Gastroesophageal sphincter (tissue), 4 donors: ENCODE measurements around the gene KLF15. TPM values are rescaled to one million over a fixed set of nuclear protein-coding genes. Genes with fewer than 3 reads are reported as not detected.

ENCODE experiments used
- ATAC-seq: fragments of 150-250 bp; one replicate; pipeline ENCODE4 v1.9.1; 2016; ENCODE audit warnings: mild to moderate bottlenecking, moderate library complexity
- H3K27ac ChIP-seq, 4 donors: fragments of 200-600 bp; sonication (generic) in 3 of 4; 1 replicate in 3 of 4; 2 replicates in 1 of 4; pipeline ENCODE4 v1.5.1; 2016 to 2019
- H3K27me3 ChIP-seq: fragments of 200-600 bp; sonication (generic); one replicate; pipeline ENCODE4 v1.5.1; 2019
- H3K36me3 ChIP-seq, 2 donors: fragments of 200-600 bp; sonication (generic); one replicate each; pipeline ENCODE4 v1.5.1; 2019; ENCODE audit warnings: control low read depth in 1 of 2
- H3K4me1 ChIP-seq, 3 donors: fragments of 200-600 bp; sonication (generic); 1 replicate in 2 of 3; 2 replicates in 1 of 3; pipeline ENCODE4 v1.5.1; 2016 to 2019; ENCODE audit warnings: control low read depth in 2 of 3
- H3K4me3 ChIP-seq, 2 donors: fragments of 200-600 bp; sonication (generic); one replicate each; pipeline ENCODE4 v1.5.1; 2019; ENCODE audit warnings: mild to moderate bottlenecking in 1 of 2, moderate library complexity in 1 of 2
- H3K9me3 ChIP-seq, 3 donors: fragments of 200-600 bp; sonication (generic); one replicate each; pipeline ENCODE4 v1.5.1; 2017 to 2019; ENCODE audit warnings: control low read depth in 2 of 3
- CTCF ChIP-seq, 4 experiments: fragments of 200-600 bp in 2 of 4; fragments of 450-650 bp in 2 of 4; sonication (generic) in 1 of 4; IDR thresholded peaks; one replicate each; pipeline ENCODE4 v1.5.1; 2017 to 2019; ENCODE audit warnings: antibody characterized with exemption in 4 of 4, mild to moderate bottlenecking in 2 of 4, moderate library complexity in 2 of 4
- EP300 ChIP-seq: sonication (generic); formaldehyde crosslinking; IDR thresholded peaks from one replicate; pipeline ENCODE4 v1.6.1; 2017; ENCODE audit warnings: antibody characterized with exemption, mild to moderate bottlenecking
- POLR2A ChIP-seq, 2 donors: fragments of 450-650 bp; IDR thresholded peaks; one replicate each; pipeline ENCODE4 v1.6.1; 2017; ENCODE audit warnings: antibody characterized with exemption in 2 of 2, mild to moderate bottlenecking in 2 of 2, moderate library complexity in 1 of 2
- POLR2AphosphoS5 ChIP-seq: sonication (generic); formaldehyde crosslinking; IDR thresholded peaks from one replicate; pipeline ENCODE4 v1.6.1; 2017; ENCODE audit warnings: antibody characterized with exemption
- WGBS, 2 donors: methylation state at CpG; one replicate each; pipeline ENCODE4 v1.1.5; 2018; ENCODE audit warnings: low coverage in 1 of 2; 5-methylcytosine and 5-hydroxymethylcytosine counted together
- total RNA-seq, 4 donors: library from RNA; depleted of rRNA; stranded (reverse); fragments of >200 nt; gene quantifications; one replicate each; pipeline ENCODE4 v1.1.0, GENCODE V29; 2016

Gene KLF15
- total RNA-seq, 4 donors from 2014 or later: 69.5 to 110 (median 94.0) TPM

GRCh38 chr3:126344380-126345041 is 12.7 kb downstream of the KLF15 start:
- 90 to 92% methylated on average over 4 to 5 of the region's 9 CpGs for WGBS, 2 donors
- TF ChIP-seq EP300 (no peak), POLR2A (IDR thresholded peaks at IDR 0.05) (no peak), POLR2AphosphoS5 (no peak), CTCF (IDR thresholded peaks at IDR 0.05) (no peak)
- ATAC-seq: no peak
- Histone ChIP-seq H3K4me3 (no peak overlapping the region), H3K36me3 (peaks cover 0 to 90% of the 10 kb centered on the region in 2 donors), H3K9me3 (no peaks in the 10 kb centered on the region), H3K27ac (peak overlapping the region in 1 of 4 donors; percentile 99), H3K27me3 (no peaks in the 10 kb centered on the region), H3K4me1 (peaks cover 0 to 81% (median 3%) of the 10 kb centered on the region in 3 donors)

- TF ChIP-seq POLR2A (IDR thresholded peaks at IDR 0.05) (no peak), EP300 (no peak), POLR2AphosphoS5 (no peak), CTCF (IDR thresholded peaks at IDR 0.05) (no peak)
- ATAC-seq: no peak
- H3K4me1 ChIP-seq: peaks cover 0 to 81% (median 3%) of the 10 kb centered on the region in 3 donors
- 95% methylated on average over 10 to 14 of the region's 32 CpGs for WGBS, 2 donors
- no peaks in the 10 kb centered on the region for H3K27me3 ChIP-seq
- H3K4me3 ChIP-seq: no peak overlapping the region
- H3K36me3 ChIP-seq: peaks cover 0 to 81% of the 10 kb centered on the region in 2 donors
- H3K9me3 ChIP-seq: no peaks in the 10 kb centered on the region
- H3K27ac ChIP-seq: peak overlapping the region in 1 of 4 donors; percentile 99
Observed at GRCh38 chr3:126343649-126344035, 13.6 kb downstream of the KLF15 start.

GRCh38 chr3:126342991-126343648 is 14.1 kb downstream of the KLF15 start:
- Histone ChIP-seq H3K27me3 (no peaks in the 10 kb centered on the region), H3K36me3 (peaks cover 0 to 77% of the 10 kb centered on the region in 2 donors), H3K27ac (peak overlapping the region in 1 of 4 donors; percentile 99), H3K9me3 (no peaks in the 10 kb centered on the region), H3K4me3 (no peak overlapping the region), H3K4me1 (peaks cover 0 to 76% (median 3%) of the 10 kb centered on the region in 3 donors)
- 20% methylated on average over 1 of the region's 20 CpGs; no CpG with 5 or more reads in 1 of the 2 donors for WGBS, 2 donors
- no peak for ATAC-seq
- no peak for TF ChIP-seq EP300
- no peak for TF ChIP-seq POLR2AphosphoS5
- TF ChIP-seq POLR2A (IDR thresholded peaks at IDR 0.05): no peak
- TF ChIP-seq CTCF (IDR thresholded peaks at IDR 0.05): peak in 1 of 4 experiments; percentile 6

- Histone ChIP-seq H3K9me3 (no peaks in the 10 kb centered on the region), H3K27ac (peak overlapping the region in 1 of 4 donors; percentile 19), H3K4me1 (peaks cover 0 to 67% (median 3%) of the 10 kb centered on the region in 3 donors), H3K27me3 (no peaks in the 10 kb centered on the region), H3K4me3 (no peak overlapping the region), H3K36me3 (peaks cover 0 to 73% of the 10 kb centered on the region in 2 donors)
- WGBS, 2 donors: 67 to 78% methylated on average over 2 to 4 of the region's 9 CpGs
- no peak for TF ChIP-seq POLR2A (IDR thresholded peaks at IDR 0.05)
- no peak for TF ChIP-seq POLR2AphosphoS5
- no peak for TF ChIP-seq EP300
- no peak for TF ChIP-seq CTCF (IDR thresholded peaks at IDR 0.05)
- no peak for ATAC-seq
Observed at GRCh38 chr3:126342211-126342610, 15.0 kb downstream of the KLF15 start.
